Upper lobe of left lung (tissue), 4 donors: ENCODE measurements around the gene MDN1.

Experiments
- CTCF ChIP-seq, 6 experiments: fragments of 450-650 bp in 4 of 6; fragments of 200-600 bp in 2 of 6; sonication (generic) in 2 of 6; IDR thresholded peaks; one replicate each; pipeline ENCODE4 v1.5.1; 2016 to 2019; ENCODE audit warnings: antibody characterized with exemption in 6 of 6
- POLR2A ChIP-seq, 4 donors: fragments of 450-650 bp; IDR thresholded peaks; one replicate each; pipeline ENCODE4 v1.5.1; 2016 to 2017; ENCODE audit warnings: antibody characterized with exemption in 4 of 4, mild to moderate bottlenecking in 2 of 4

- TF ChIP-seq CTCF (IDR thresholded peaks at IDR 0.05) (no peak), POLR2A (IDR thresholded peaks at IDR 0.05) (no peak)
Observed at GRCh38 chr6:89787660-89788328, 31.8 kb downstream of the MDN1 start.
